HG02571 (cell line): ENCODE measurements around the gene FAM200A.
"Not testable (repeated sequence)": the region's sequence is repeated elsewhere in the genome, so short reads cannot be mapped to it uniquely, and the experiment has no call there.

Experiments
- ATAC-seq: cut with Tn5 transposase; IDR thresholded peaks from one replicate; pipeline ENCODE4 v1.9.1; 2021; ENCODE audit warnings: mild to moderate bottlenecking, moderate library complexity; ENCODE audit not compliant: unreplicated experiment

Gene FAM200A

GRCh38 chr7:99504603-99505323 is 47.2 kb downstream of the FAM200A start, which contains the start of gene ZKSCAN5:
Gene ZKSCAN5, plus strand, starts transcription at chr7:99504662. Its CDS starts 1,383 bp downstream, at chr7:99506045.
- peak; percentile 75 for ATAC-seq

DNA sequence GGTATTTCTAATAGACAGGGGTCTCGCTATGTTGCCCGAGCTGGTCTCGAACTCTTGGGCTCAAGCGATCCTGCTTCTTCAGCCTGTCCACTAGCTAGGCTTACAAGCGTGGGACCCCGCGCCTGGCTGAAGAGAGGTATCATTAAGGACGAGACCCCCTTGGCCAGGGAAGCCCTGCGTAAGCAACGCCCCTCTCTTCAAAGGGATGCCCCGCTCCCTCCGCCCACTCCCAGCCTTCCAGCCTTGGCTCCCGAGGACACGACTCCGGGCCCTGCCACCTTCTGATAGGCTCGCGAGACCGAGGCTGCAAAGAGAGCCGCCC is 47.7 kb downstream of the FAM200A start:
- ATAC-seq, result no peak

GRCh38 chr7:99501236-99501635 is 50.7 kb downstream of the FAM200A start:
- not testable (repeated sequence) for ATAC-seq

DNA sequence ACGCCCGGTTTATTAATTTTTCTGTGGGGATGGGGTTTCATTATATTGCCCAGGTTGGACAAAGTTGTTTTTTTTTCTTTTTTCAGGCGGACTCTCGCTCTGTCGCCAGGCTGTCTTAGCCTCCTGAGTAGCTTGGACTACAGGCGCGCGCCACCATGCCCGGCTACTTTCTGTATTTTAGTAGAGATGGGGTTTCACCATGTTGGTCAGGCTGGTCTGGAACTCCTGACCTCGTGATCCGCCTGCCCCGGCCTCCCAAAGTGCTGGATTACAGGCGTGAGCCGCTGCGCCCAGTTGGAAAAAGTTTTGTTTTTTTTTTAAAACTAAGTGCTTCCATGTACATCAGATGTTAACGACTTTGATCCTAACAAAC is 51.3 kb downstream of the FAM200A start:
- no peak for ATAC-seq

DNA sequence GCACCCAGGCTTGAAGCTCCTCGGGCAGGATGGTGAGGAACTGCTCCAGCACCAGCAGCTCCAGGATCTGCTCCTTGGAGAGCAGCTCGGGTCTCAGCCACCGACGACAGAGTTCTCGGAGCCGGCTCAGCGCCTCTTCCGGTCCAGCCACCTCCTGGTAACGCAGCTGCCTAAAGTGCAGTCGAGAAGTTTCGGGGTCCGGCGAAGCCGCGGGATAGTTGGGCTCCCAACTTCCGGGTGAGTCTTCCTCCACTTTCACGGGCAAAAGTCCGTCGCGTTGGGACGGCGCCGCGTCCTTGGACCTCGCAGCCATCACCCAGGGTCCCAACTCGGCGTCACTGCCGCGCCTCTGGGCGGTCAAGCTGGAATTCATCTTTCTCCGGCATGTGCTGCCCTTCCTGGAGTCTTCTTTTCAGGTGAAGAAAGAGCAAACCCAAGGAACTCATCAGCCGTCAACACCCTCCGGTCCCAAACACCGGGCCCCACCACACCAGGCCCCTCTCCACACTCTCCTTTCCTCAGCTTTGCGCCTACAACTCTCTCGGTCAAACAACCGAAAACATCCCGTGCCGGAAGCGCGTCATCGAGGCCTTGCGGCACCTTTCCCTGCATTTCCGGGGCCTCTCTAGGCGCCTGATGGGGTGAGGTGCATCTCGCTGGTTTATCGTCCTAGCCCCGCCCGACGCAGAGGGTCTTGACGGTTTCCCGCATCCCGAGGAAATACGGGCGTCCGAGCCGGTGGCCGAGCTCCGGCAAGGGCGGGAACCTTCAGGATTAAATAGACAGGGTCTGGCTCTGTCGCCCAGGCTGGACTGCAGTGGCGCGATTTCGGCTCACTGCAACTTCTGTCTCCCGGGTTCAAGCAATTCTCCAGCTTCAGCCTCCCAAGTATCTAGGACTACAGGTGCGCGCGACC is 51.9 kb downstream of the FAM200A start, which contains the start of gene ZNF394:
Gene ZNF394 (minus strand): TSS at position 561 of the 916 bp plus-strand sequence. CDS start 188 bp downstream, at position 373.
- peak; percentile 31 for ATAC-seq

DNA sequence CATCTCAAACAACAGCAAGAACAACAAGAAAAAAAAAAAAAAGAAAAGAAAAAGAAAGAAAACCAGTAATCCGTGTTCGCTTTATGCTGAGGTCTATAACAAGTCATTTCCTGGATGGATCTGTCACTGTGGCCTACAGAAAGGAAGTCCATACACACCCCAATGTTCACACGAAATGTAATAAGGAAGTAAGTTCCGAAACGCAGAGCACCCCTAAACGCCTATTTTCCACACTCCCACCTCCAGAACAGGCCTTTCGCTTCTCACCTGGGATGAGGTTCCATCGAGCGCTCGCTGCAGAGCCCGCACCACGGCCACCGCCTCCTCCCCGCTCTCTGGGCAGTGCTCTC is 52.6 kb downstream of the FAM200A start:
- no peak for ATAC-seq

DNA sequence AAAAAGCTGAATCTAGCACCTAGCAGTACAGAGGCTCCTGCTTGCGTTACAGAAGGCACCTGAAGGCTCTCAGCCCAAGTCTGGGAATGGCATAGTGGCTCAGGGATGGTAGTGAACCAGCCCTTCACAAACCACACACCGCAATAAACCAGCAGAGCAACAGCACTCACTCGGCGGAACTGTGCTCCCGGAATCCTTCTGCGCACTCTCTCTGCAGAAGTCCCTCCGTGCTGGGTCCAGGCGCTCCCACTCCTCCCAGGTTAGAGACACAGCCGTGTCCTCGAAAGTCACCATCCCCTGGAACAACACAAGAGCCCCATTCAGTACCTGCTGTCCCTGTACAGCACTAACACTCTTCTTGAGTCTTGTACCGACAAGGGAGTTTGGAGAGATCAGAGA is 53.4 kb downstream of the FAM200A start:
- no peak for ATAC-seq

GRCh38 chr7:99497766-99498545 is 54.0 kb downstream of the FAM200A start:
- no peak for ATAC-seq
